ENCODE results near the gene PANK2.

The PANK2 gene

GRCh38 chr20:3857405-3857804 lies 31.8 kb upstream of the PANK2 start:
- Histone ChIP-seq H3K4me3 (ENCODE audit: severe bottlenecking) (no peak overlapping the region), H3K27ac (ENCODE audit: poor library complexity, severe bottlenecking) (no peak overlapping the region), H3K36me3 (ENCODE audit: low read depth) (peaks cover 57% of the 10 kb centered on the region), H3K4me1 (ENCODE audit: insufficient read depth, poor library complexity, severe bottlenecking) (no peaks in the 10 kb centered on the region), H3K27me3 (ENCODE audit: insufficient read depth, poor library complexity, severe bottlenecking) (no peaks in the 10 kb centered on the region), H3K9me3 (ENCODE audit: severe bottlenecking) (no peaks in the 10 kb centered on the region)
- DNase-seq (ENCODE audit: low spot score), result no peak
- no peak for ATAC-seq (ENCODE audit: low read depth)
- no peak for TF ChIP-seq CTCF (IDR thresholded peaks at IDR 0.05; ENCODE audit: poor library complexity, severe bottlenecking)

GRCh38 chr20:3858689-3859088 lies 30.5 kb upstream of the PANK2 start:
- H3K27me3 ChIP-seq (ENCODE audit: insufficient read depth, poor library complexity, severe bottlenecking), result no peaks in the 10 kb centered on the region
- DNase-seq (ENCODE audit: low spot score) (no peak), ATAC-seq (ENCODE audit: low read depth) (no peak)
- no peak overlapping the region for H3K4me3 ChIP-seq (ENCODE audit: severe bottlenecking)
- no peaks in the 10 kb centered on the region for H3K4me1 ChIP-seq (ENCODE audit: insufficient read depth, poor library complexity, severe bottlenecking)
- no peak overlapping the region for H3K27ac ChIP-seq (ENCODE audit: poor library complexity, severe bottlenecking)
- no peaks in the 10 kb centered on the region for H3K9me3 ChIP-seq (ENCODE audit: severe bottlenecking)
- TF ChIP-seq CTCF (IDR thresholded peaks at IDR 0.05; ENCODE audit: poor library complexity, severe bottlenecking), result no peak
- peaks cover 70% of the 10 kb centered on the region for H3K36me3 ChIP-seq (ENCODE audit: low read depth)

GRCh38 chr20:3861191-3861590 lies 28.0 kb upstream of the PANK2 start:
- DNase-seq (ENCODE audit: low spot score) (no peak), ATAC-seq (ENCODE audit: low read depth) (no peak)
- H3K9me3 ChIP-seq (ENCODE audit: severe bottlenecking), result no peaks in the 10 kb centered on the region
- peaks cover 82% of the 10 kb centered on the region for H3K36me3 ChIP-seq (ENCODE audit: low read depth)
- H3K27ac ChIP-seq (ENCODE audit: poor library complexity, severe bottlenecking), result no peak overlapping the region
- no peaks in the 10 kb centered on the region for H3K4me1 ChIP-seq (ENCODE audit: insufficient read depth, poor library complexity, severe bottlenecking)
- TF ChIP-seq CTCF (IDR thresholded peaks at IDR 0.05; ENCODE audit: poor library complexity, severe bottlenecking), result no peak
- H3K4me3 ChIP-seq (ENCODE audit: severe bottlenecking), result no peak overlapping the region
- no peaks in the 10 kb centered on the region for H3K27me3 ChIP-seq (ENCODE audit: insufficient read depth, poor library complexity, severe bottlenecking)

- TF ChIP-seq CTCF (IDR thresholded peaks at IDR 0.05; ENCODE audit: poor library complexity, severe bottlenecking), result no peak
- Histone ChIP-seq H3K27ac (ENCODE audit: poor library complexity, severe bottlenecking) (no peak overlapping the region), H3K4me1 (ENCODE audit: insufficient read depth, poor library complexity, severe bottlenecking) (no peaks in the 10 kb centered on the region), H3K4me3 (ENCODE audit: severe bottlenecking) (no peak overlapping the region), H3K27me3 (ENCODE audit: insufficient read depth, poor library complexity, severe bottlenecking) (no peaks in the 10 kb centered on the region), H3K9me3 (ENCODE audit: severe bottlenecking) (no peaks in the 10 kb centered on the region), H3K36me3 (ENCODE audit: low read depth) (peaks cover 73% of the 10 kb centered on the region)
- DNase-seq (ENCODE audit: low spot score) (no peak), ATAC-seq (ENCODE audit: low read depth) (no peak)
These were observed 26.9 kb upstream of the PANK2 start for GRCh38 chr20:3862333-3862732.

- no peak for ATAC-seq (ENCODE audit: low read depth)
These were observed 25.9 kb upstream of the PANK2 start for GRCh38 chr20:3863317-3863716.

More at GRCh38 chr20:3863317-3863716, 25.9 kb upstream of the PANK2 start:
- no peak for DNase-seq (ENCODE audit: low spot score)
- no peak for TF ChIP-seq CTCF (IDR thresholded peaks at IDR 0.05; ENCODE audit: poor library complexity, severe bottlenecking)
- H3K9me3 ChIP-seq (ENCODE audit: severe bottlenecking), result no peaks in the 10 kb centered on the region
- no peaks in the 10 kb centered on the region for H3K4me1 ChIP-seq (ENCODE audit: insufficient read depth, poor library complexity, severe bottlenecking)
- H3K27ac ChIP-seq (ENCODE audit: poor library complexity, severe bottlenecking), result no peak overlapping the region
- H3K27me3 ChIP-seq (ENCODE audit: insufficient read depth, poor library complexity, severe bottlenecking), result no peaks in the 10 kb centered on the region
- H3K4me3 ChIP-seq (ENCODE audit: severe bottlenecking), result no peak overlapping the region
- peaks cover 63% of the 10 kb centered on the region for H3K36me3 ChIP-seq (ENCODE audit: low read depth)
